GM21526 (cell line): ENCODE results near the gene CUTC.
A peak's percentile ranks its signal among the peaks of the same experiment; 100 is the strongest.
"Not testable (repeated sequence)": the region's sequence is repeated elsewhere in the genome, so short reads cannot be mapped to it uniquely, and the experiment has no call there.

Experiments used
- ATAC-seq: cut with Tn5 transposase; IDR thresholded peaks from one replicate; pipeline ENCODE4 v1.9.1; 2021; ENCODE audit warnings: moderate library complexity; ENCODE audit not compliant: unreplicated experiment, low FRiP score

The CUTC gene

GRCh38 chr10:99732033-99732842 is at the start of gene CUTC, which contains the start of gene COX15:
Gene CUTC, plus strand, starts transcription at chr10:99732234. Its CDS starts 115 bp downstream, at chr10:99732349.
Gene COX15, minus strand, starts transcription at chr10:99732127. Its CDS starts 78 bp downstream, at chr10:99732049.
- peak; percentile 86 for ATAC-seq

- no peak for ATAC-seq
Measured at GRCh38 chr10:99682752-99683151, 49.3 kb upstream of the CUTC start.

DNA sequence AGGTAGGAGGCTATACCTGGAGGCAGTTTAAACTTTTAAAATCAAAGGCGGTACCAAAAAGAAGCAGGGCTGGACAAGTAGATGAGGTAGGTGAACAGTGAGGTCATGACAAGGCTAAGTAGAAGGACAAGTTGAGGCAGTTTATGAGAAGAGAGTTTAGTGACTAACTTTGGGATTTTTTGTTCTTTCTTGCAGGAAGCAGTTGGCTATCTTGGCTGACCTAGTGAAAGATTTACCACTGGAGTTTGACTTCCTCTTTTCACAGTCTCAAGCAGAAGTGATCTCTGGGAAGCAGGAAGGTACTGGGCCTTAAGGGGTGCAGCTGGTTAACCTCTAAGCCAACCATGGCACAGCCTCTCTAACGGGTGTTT is 46.5 kb upstream of the CUTC start:
- ATAC-seq, result no peak

GRCh38 chr10:99689461-99689860 is 42.6 kb upstream of the CUTC start:
- no peak for ATAC-seq

- ATAC-seq, result no peak
Measured at GRCh38 chr10:99693933-99694583, 38.0 kb upstream of the CUTC start.

DNA sequence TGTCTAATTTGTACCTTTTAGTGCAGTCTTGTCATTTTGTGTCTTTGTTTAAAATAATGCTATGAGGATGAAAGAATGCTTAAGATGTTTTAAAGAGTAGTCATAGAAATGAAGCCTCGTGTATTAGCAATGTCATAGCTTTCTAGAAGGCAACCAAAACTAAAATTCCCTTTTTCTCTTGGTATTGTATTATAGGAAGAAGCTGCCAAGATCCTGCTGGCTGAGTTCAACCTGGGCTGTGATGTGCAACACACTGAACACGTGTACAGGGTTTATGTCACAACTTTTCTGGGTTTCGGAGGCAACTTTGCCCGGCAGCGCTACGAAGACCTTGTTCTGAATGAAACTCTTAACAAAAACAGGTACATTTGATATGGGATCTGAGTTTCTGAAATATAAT is 36.3 kb upstream of the CUTC start:
- ATAC-seq, result no peak

GRCh38 chr10:99698504-99699080 is 33.4 kb upstream of the CUTC start:
- no peak for ATAC-seq

DNA sequence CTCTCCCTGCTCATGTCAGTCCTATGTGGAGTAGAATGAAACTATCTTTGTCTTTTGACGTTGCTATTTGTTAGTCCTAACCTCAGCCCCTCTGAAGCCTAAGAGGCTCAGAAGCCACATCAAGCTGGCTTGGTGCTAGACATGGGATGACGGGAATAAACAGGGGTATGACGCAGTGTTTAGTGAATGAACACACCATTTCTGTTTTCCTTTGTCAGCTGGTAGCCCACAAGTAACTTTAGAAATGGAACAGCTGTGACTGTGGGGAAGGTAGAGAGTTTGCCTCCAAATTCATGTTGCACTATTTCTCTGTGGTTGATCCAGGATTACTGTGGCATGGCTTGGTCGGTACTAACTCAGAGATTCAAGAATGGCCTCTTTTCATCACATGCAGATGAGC is 31.4 kb upstream of the CUTC start:
- no peak for ATAC-seq

DNA sequence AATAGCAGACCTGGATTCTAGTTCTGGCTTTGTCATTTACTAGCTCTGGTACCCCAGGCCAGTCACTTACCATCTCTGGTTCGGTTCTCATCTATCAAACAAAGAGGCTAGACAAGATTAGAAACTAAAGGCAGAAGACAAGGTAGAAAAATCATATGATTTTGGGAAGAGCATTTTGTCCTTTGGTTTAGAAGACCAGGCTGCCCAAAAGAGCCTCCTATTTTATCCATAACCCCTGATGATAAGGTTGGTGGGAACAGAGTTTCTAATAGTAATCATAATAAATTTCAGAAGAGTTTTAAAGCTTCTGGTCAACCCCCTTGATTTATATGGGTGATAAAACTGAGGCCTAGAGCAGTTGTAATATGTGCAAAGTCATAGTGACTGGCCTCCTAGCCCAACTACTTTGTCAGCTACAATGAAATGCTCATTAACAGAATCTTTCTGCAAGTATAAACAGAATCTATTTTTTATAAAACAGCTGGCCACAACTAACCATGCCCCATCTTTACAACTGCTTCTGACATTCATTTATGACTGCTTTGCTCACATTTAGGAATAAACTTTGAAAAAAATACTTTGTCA is 23.5 kb upstream of the CUTC start:
- no peak for ATAC-seq

DNA sequence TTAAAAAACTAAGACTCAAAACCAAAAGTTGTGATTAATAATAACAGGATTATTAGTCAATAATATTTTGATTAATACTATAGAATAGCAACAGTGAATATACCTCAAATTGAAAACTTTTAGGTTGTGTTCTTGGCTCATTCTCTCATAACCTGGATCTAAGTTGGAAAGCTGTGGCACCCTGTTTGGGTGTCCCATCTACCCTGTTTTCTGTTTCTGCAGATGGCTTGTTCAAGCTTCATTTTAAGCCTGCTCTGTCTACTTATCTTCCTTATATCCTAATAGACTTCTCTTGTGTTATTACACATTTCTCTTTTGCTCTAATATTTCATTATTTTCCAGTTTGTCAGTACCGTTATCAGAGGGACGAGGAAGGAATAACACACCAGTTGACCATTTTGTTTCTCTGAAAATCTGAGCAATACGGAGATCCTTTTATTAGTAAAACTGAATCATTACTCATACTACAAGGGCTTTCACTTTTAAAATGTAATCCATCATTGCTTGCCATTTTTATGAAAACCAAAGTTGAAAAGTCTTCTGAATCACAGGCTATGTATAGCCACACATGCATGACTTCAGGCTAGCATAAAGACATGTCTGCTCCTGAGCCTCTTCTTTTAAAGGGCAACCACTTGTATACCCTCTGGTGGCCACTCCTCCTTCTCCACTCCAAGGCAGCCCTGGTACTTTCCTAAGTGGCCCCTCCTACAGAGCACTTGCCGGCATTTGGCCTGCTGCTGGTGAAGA is 22.4 kb upstream of the CUTC start:
- no peak for ATAC-seq

GRCh38 chr10:99711129-99711719 is 20.8 kb upstream of the CUTC start:
- no peak for ATAC-seq

- no peak for ATAC-seq
Measured at GRCh38 chr10:99714446-99714845, 17.6 kb upstream of the CUTC start.

- no peak for ATAC-seq
Measured at GRCh38 chr10:99720387-99720786, 11.6 kb upstream of the CUTC start.

DNA sequence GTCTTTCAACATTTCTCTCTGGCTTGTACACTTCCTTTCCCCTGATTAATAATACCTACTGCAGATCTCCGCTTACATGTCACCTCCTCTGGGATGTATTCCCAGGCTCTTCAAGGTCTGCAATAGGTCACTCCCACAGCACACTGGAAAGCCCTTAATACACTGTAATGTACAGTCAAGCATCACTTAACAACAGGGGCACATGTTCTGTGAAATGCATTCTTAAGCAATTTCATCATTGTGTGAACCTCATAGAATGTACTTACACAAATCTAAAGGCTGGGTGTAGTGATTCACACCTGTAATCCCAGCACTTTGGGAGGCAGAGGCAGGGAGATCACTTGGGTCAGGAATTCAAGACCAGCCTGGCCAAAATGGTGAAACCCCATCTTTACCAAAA is 2.0 kb upstream of the CUTC start:
- ATAC-seq, result no peak

DNA sequence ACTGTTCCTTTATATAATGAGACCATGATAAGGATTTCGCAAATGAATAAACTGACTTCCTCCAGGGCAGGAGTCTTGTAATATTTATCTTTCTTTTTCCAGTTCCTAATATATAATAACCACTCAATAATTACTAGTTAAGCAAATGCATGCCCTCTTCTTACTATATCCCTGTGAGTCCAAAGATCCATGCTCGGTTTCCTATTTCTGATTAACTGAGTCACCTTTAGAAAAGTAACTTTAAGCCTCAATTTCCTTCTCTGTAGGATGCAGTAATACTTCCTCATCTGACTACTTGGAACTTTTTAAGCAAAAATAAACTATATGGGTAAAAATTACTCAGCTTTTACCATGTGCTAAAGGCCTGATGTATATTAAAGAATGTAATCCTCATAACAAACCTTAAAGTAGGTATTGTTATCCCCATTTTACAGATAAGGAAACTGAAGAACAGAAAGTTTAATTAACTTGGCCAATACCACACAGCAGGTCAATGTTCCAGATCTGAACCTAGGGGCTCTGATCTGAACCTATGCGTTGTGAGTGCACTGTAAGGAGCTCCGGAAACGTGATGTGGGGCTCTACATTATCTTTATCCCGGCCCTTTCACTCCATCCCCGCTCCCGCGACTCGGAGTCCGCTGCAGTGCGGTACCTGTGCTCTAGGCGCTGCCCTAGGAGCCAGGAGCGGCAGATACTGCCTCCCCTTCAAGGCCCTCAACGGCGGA is 565 bp upstream of the CUTC start:
- ATAC-seq, result no peak

GRCh38 chr10:99733366-99733765 is 1.3 kb downstream of the CUTC start:
- no peak for ATAC-seq

GRCh38 chr10:99734111-99734510 is 2.1 kb downstream of the CUTC start:
- not testable (repeated sequence) for ATAC-seq

DNA sequence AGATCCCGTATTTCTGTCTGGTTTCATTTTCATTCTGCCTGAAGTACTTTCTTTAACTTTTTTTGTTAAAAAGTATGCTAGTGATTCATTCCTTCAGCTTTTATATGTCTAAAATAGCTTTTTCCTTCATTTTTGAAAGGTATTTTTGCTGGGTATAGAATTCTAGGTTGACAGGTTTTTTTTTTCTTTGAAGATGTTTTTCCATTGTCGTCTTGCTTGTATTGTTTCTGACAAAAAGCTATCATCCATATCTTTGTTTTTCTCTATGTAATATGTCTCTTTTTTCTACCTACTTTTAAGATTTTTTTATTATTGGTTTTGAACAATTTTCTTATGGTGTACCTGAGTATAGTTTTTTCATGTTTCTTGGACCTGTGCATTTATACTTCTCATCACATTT is 8.2 kb downstream of the CUTC start:
- ATAC-seq, result no peak

GRCh38 chr10:99740933-99741559 is 9.0 kb downstream of the CUTC start:
- ATAC-seq, result no peak
